ENCODE measurements around the gene P2RX1.

DNA sequence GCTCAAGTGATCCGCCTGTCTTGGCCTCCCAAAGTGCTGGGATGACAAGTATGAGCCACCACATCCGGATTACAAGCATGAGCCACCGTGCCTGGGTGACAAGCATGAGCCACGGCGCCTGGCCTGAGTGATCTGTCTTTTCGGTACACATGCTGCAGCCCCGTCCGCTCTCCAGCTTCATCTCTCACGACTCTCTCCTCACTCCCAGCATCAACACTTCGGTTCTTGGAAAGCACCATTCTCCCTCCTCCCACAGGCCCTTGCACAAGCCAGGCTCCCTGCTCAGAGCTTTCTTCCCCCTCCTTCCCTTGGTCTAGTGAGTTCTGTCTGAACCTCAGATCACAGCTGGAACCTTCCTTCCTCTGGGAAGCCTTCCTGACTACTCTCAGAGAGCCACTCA is 63.7 kb downstream of the P2RX1 start:
- TF ChIP-seq, protein P1, sequence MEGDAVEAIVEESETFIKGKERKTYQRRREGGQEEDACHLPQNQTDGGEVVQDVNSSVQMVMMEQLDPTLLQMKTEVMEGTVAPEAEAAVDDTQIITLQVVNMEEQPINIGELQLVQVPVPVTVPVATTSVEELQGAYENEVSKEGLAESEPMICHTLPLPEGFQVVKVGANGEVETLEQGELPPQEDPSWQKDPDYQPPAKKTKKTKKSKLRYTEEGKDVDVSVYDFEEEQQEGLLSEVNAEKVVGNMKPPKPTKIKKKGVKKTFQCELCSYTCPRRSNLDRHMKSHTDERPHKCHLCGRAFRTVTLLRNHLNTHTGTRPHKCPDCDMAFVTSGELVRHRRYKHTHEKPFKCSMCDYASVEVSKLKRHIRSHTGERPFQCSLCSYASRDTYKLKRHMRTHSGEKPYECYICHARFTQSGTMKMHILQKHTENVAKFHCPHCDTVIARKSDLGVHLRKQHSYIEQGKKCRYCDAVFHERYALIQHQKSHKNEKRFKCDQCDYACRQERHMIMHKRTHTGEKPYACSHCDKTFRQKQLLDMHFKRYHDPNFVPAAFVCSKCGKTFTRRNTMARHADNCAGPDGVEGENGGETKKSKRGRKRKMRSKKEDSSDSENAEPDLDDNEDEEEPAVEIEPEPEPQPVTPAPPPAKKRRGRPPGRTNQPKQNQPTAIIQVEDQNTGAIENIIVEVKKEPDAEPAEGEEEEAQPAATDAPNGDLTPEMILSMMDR (IDR thresholded peaks at IDR 0.05), result no peak
- no peak for TF ChIP-seq POLR2A (IDR thresholded peaks at IDR 0.05)
